Hematopoietic multipotent progenitor cell treated with erythropoietin and hydrocortisone succinate and interleukin-3 and kit ligand, for 15 days (in vitro differentiated cells): ENCODE measurements around the gene OSBPL5.
A peak's percentile ranks its signal among the peaks of the same experiment; 100 is the strongest.

ENCODE experiments used
- DNase-seq: peaks from one replicate; pipeline ENCODE4 v3.0.0-alpha.2; 2015; ENCODE audit warnings: low spot score

OSBPL5 gene

DNA sequence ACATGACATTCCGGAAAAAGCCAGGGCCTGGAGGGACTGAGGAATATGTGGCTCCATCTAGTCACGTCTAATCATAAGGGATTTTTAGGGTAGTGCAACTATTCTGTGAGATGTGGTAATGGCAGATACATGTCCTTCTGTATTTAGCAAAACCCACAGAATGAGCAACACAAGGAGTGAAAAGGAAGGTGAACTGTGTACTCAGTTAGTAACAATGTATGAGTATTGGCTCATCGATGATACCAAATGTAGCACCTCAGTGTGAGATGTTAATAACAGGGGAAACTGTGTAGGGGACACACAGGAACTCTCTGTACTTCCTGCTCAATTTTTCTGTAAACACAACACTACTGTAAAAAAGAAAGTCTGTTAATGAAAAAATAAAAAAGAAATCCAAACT, 65.9 kb downstream of the OSBPL5 start:
- DNase-seq = no peak

GRCh38 chr11:3096909-3097530, 68.1 kb downstream of the OSBPL5 start:
- DNase-seq = no peak

DNA sequence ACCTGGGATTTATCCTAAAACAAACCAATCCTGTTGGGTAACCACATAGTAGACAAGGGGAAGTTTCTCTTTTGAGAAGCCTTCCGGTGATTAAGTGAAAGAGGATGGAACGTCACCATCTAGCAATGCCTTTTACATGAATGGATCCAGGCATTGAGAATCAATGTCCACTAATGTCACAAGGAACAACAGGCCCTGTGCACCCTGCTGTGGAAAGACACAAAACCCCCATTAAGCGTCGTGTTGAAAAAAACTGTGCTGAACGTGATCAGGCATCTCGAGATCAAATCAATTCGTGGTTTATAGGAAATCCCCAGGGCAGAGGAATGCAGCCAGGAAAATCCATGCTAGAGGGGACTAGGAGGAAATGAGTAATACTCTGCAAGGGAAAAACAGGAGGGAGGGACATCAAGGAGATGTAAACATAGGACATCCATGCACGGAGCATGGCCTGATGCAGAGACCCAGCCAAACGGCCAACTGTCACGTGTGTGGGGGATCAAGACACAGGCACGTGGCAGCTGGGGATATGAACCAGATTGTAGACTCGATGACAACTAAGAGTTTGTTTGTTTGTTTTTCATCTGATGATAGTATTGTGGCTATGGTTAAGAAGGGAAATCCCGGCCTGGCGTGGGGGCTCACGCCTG, 69.3 kb downstream of the OSBPL5 start:
- no peak for DNase-seq

DNA sequence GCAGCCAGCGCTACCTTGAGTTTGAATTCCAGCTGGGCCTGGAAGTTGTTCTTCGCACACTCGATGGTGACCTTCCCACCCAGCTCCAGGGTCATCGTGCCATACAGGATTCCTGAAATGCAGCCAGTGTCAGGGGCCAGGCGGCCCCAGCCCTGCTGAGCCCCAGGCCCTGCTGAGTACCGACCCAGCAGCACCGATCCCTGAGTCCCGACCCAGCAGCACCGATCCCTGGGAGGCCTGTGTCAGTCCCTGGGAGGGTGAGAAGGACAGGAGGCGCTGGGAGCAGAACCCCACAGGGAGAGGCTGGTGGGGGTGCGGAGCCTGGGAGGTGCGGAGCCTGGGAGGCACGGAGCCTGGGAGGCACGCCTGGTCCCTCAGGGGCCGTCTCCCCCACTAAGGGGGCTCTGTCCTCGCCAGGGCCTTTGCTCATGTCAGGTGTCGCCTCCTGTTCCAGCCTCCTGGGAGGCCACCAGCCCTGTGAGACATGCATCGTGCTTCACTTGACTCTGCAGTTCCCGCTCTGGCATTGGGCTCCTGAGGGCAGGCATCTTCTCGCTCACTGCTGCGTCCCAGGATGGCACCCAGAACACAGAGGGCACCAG, 70.8 kb downstream of the OSBPL5 start:
- no peak for DNase-seq

DNA sequence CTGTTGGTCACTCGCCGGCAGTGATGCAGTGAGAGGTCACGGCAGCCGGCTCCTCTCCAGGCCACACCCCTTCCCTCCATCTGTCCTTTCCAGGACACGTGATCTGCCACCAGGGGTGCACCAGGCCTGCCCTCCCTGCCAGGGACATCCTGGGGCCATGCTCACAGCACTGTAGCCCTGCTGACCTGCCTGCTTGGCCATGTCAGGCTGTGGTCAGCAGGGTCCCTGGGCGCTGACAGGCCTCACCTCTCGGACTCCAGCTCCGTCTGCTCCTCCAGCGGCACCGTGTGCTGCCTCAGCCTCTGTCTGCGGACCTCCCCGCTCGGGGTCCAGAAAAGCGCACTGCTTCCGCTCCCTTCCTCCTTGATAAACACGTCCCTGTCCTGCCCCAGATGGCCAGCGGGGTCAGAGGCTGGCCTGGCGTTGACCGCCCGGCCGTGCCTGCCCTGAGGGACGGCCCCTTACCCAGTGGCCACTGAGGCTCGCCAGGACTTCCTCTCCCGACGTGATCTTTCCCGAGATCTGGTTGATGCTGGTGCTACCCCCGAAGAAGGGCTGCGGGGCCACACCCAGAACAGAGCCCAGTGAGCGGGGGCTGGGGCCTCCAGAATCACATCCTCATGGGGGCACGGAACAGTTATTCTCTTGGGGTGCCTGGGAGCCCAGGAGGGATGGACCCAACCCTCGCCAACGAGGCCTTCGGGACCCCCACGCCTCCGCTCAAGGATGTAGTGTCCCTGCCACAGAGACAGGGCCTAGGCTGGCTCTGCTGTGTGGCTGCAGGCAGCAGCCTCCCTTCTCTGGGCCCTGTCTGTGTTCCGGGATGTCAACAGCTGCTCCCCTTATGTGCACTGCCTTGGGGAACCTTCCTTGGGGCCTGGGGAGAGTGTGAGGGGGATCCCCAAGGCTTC, 71.6 kb downstream of the OSBPL5 start:
- no peak for DNase-seq

GRCh38 chr11:3092603-3093141, 72.4 kb downstream of the OSBPL5 start:
- no peak for DNase-seq

DNA sequence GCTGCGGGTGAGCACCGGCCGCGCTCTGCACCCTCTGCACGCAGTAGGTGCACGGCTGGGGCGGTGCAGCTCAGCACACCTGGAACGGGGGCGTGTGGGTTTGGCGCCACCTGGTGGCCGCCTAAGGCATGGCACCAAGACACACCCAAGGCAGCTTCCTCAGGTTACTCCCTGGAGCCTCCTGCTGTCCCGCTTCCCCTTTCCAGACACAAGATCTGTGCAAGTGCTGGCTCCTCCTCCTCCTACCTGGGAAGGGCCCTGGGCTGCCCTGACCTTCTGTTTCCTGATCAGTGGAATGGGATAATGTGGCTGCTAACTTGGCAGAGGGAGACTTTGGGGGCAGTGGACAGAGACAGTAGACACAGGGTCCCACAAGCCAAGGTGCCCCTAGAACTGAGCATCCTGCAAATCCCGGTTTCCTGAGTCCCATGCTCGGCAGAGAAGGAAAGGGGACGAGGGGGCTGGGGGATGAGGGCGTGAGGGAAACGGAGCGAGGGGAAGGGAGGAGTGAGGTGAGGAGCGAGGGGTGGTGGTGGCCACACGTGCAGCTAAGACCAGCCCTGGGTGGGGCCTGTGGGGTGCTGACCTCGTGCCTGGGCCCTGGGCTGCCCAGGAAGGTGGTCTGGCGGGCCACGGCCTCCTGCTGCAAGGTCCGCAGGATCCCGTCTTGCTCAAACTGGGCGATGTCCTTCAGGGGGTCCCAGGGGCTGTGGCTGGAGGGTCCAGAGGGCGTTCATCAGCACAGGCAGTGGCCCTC, 73.1 kb downstream of the OSBPL5 start:
- DNase-seq = peak; percentile 75

GRCh38 chr11:3091081-3091845, 73.8 kb downstream of the OSBPL5 start:
- DNase-seq = no peak

DNA sequence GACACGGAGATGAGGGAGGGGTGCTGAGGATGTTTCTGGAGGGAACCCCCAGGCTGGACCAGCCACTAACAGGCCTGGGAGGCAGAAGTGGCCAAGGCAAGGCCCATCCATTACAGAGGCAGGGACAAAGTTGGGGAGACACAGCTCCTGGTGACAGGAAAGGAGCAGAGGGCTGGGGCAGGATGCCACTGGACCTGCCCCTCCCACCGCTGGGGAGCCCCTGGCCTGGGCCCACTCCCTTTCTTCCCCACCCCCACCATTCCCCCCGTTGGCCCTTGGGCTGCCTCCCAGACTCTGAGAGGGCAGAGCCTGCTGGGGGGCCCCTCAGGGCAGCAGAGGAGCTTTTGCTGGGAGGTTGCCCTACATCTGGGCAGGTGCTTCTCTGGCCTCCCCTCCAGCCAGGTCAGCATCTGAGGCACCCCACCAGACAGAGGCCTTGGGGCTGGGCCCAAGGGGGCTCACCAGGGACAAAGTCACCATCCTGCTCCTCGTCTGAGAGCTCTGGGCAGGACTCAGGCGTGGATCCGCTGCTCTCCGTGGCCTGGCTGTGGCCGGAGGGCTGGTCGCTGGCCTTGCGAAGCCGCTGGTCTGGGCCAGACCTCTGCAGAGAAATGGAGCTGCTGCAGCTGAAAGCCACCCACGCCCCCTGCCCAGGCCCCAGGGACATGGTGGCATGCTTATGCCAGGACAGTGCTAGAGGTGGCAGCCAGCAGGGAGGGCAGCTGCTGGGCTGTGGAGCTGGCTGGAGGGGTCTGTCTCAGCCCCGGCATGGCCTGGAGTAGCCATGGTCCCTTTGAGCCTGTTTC, 74.8 kb downstream of the OSBPL5 start:
- no peak for DNase-seq

- no peak for DNase-seq
Measured at GRCh38 chr11:3089236-3090061, 75.7 kb downstream of the OSBPL5 start.

DNA sequence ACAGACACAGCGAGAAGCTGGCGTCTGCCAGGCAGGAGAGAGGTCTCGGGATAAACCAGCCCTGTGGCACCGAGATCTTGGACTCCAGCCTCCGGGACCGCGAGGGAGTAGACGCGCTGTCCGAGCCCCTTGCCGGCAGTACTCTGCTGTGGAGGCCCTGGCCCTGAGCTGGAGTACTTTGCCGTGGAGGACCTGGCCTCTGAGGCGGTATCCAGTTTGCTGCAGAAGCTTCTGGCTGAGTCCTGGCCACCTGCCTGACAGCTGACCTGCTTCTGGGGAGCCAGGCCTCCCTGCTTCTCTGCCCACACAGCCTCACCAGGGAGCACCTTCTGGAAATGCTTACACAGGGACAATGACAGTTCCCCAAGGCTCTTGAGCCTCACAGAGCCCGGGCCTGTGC, 76.3 kb downstream of the OSBPL5 start:
- no peak for DNase-seq

DNA sequence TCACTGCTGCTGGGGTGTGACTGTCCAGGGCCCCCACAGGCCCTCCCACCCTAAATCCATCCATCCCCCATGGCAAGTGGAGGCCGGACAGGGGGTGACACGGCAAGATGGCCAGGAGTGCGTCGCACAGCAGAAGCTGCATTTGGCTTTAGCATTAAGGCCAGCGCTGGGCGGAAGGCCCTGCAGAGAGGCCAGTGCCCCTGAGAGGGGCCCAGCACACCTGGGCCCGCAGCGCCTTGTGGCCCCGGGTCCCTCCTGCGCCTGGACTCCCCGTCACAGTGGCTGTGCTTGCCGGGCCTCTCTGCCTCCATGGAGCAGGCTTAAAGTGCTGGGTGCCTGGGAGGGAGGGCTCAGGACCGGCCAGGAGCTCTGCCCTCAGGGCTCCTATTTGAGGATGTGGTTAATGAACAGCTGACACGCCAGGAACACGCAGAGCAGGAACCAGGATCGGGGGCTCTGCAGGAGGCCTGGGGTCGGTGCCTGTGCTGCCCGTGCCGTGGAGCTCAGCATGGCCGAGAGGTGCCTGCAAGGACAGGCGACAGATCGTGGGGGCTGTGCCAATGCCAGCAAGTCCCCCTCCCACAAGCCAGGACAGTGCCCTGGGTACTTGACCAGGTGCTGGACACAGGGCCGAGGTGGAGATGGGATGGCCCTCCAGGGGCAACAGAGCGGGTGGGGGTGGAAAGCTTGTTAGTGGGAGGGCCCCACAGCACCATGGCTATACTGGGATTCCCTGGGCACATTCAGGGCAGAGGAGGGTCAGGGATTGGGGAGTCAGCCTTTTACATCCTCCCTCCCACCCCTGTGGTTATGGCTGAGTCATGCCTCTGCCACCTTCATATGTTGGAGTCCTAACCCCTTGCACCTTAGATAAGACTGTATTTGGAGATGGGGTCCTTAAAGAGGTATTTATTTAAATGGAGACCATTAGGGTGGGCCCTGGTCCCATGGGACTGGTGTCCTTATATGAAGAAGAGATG, 77.0 kb downstream of the OSBPL5 start:
- no peak for DNase-seq

DNA sequence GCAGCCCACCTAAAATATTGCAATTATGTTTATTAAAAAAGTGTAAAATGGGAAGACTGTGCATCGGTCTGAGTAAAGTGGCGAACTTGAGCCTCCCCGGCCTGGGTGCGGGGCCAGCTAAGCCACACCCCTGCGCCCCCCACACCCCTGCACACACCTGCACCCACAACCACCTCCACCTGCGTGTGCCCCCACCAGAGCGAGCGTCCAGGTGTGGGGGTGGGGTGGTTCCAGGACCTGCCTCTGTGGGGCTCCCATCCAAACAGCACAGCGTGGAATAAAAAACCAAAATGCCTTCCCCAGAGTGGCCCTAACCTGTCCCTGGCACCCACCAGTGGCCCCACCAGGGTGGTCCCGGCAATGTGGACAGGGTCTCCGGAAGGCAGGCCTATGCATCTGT, 77.7 kb downstream of the OSBPL5 start:
- no peak for DNase-seq

- no peak for DNase-seq
Measured at GRCh38 chr11:3086671-3087150, 78.4 kb downstream of the OSBPL5 start.

GRCh38 chr11:3086114-3086513, 79.0 kb downstream of the OSBPL5 start:
- no peak for DNase-seq

DNA sequence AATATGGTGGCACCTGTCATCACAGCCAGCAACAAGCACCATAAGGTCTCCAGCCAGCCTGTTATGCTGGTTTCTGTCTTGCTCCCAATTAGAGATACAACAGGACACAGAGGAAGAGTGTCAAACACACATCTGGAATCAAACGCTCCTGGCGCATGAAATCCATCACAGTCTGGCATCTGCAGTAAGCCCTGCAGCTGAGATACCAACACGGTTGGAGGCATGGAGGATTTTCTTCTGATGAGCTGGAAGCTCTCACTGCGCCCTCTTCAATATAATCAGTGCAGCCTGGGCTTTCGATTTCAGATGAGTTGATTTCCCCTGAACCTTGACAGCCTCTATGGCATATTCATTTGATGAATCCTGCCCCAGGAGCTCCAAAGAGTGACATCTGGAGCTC, 80.1 kb downstream of the OSBPL5 start:
- no peak for DNase-seq

DNA sequence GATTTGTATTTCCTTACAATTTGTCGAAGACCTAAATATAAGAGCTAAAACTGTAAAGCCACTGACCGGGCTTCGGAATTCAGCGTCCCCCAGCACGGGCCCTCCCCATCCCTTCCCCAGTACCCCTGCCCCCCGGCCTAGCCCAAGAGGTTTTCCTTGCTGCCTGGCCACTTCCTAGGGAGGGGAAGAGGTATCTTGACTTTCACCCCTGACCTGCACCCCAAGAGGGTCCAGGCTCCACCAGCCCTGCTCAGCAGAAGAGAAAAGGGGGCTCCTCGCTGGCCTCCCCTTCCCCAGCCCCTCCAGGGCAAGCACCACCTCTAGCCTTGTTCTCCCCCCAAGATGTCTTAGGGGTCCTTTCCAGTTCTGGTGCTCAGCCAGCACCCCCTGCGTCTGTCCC, 81.8 kb downstream of the OSBPL5 start:
- DNase-seq = no peak

- DNase-seq = no peak
Measured at GRCh38 chr11:3081386-3081751, 83.7 kb downstream of the OSBPL5 start.
